Measurements from ENCODE around the gene GAL3ST2.
"Not testable (repeated sequence)": the region's sequence is repeated elsewhere in the genome, so short reads cannot be mapped to it uniquely, and the experiment has no call there.

The GAL3ST2 gene

DNA sequence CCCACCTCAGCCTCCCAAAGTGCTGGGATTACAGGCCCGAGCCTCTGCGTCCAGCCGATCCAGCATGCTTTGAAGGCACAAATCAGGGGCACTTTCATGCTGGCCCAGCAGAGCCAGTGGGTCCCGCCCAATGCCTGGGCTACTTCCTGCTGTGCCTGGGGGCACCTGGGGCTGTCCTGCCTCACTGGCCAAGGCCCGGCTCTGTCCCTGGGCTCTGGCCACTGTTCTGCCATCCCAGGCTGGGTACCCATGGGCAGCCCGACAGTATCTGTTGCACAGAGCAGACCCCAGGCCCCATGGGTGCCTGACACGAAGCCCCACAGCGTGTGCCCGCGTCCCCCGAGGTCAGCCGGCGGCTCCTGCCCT, 6.8 kb upstream of the GAL3ST2 start:
- DNase-seq, result no peak

DNA sequence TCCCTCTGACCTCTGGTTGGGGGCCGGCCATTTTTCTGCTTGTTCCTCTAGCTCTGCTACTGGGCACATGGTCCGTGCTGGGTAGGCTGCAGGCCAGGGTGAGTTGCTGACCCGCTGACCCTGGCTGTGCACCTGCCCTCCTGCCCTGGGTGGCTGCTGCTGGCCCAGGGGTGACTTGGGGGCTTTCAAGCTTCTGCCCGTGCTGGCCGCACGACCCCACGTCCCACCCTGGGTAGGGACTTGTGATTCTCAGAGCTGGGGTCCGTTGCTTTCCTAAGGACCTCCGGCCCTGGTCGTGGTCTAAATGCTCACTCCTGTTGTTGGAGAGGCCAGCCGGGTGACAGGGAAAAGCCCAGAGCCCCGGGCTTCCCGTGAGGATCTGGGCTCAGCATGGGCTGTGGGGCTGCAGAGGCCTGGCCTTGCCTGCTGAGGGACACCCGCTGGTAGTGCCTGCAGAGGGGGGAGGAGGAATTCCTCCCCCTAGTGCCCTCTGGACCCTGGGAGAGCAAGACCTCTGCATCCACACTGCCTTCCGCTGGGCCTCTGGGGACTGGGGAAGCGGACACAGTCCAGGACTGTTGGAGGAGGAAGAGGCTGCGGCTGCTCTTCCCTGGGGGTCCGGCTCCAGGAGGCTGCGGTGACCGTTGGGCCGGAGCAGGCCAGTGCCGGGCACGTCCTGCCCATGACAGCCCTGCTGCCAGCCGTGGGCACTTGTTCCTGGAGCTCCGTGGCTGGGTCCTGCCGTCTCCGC, 6.3 kb upstream of the GAL3ST2 start:
- no peak for DNase-seq

DNA sequence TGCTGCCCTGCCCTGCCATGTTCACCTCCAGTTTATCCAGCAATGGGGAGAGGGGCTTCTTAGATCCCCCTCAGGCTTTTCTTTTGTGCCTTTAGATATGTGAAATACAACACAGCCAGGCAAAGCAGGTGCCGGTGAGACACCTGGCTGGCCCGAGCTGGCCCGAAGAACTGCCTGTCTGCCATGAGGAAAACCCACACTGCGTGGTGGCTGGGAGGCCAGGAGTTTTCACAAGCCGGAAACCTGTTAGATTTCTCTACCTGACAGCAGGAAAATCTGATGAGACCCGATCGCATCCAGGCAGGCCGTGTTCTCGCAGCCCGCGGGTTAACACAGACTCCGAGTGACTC, 5.7 kb upstream of the GAL3ST2 start:
- DNase-seq, result no peak

DNA sequence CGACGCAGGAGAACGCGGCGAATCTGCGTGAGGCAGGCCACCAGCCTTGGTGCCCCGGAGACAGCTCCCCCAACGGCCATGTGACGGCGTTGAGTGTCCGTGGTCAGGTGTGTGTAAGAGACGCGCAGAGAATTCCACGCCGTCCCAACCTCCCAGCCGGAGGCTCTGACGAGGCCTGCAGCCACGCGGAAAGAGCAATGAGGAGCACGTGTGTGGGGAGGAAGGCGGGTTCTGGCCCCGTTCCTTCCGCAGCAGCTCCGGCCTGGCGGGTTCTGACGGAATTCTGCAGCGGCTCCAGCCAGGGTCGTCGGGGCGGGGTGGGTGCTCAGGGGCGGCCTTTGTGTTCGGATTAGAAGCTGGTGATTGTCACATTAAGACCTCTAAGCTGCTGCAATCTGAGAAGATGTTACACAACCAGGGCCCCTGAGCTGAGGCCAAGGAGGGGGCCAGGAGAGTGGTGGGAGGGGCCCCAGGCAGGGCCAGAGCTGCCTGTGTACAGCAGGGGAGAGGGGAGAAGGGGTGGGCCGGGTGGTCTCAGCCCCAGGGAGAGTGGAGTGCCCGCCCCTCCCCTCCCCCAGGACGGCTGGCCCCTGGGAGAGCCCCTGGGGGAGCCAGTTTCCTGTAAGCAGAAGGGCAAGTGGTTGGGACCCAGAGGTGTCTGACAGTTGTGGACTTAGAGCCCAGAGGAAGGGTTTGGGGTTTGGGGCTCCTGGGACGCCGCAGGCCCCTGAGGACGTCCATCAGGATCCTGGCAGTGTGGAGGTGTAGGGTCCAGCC, 5.1 kb upstream of the GAL3ST2 start:
- DNase-seq, result no peak

DNA sequence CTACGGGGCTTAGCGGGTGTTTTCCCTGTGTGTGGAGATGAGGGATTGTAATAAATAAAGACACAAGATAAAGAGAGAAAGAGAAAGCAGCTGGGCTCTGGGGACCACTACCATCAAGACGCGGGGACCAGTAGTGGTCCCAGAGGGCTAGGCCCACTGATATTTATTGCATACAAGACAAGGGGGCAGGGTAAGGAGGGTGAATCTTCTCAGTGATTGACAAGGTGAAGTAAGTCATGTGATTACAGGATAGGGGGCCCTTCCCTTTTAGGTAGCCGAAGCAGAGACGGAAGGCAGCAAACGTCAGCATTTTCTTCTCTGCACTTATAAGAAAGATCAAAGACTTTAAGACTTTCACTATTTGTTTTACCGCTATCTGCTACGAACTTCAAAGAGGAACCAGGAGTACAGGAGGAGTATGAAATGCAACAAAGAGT, 4.5 kb upstream of the GAL3ST2 start:
- no peak for DNase-seq

DNA sequence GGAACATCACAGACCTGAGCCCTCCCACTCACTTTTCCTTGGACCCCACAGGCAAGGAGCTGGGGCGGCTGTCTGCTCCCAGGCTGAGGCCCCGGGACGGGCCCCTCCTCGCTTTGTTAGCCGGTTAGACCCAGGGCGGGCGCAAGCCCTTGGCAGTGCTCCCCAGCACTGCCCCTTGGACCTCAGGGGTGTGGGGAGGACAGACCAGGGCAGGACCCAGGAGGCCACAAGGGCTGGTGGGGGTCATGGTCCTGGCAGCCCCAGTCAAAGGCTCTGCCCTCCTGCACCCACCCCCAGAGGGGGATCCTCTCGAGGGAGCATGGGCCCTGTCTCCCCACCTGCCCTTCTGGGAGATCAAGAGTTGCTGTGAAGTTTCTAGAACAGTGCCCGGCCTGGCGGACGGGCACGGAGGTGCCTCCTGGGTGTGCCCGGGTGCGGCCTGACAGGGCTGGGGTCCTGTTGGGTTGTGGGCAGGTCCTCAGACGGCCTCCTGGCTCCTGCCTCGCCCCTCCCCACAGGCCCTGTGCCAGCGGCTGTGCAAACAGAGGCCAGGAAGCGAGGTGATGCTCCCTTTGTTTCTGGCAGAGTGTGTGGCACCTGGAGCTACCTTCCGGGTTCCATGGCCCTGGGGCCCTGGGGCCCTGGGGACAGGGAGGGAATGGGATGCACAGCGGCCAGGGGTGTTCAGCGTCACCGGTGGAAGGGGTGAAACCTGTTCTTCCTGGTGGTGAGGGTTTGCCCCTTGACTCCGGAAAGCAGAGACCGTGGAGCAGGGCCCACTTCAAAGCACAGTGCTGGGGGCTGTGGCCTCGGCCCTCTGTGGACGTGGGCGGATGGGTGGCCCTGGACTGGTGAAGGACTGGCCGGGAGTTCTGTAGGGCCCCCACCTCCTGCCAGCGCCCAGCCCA, 2.9 kb upstream of the GAL3ST2 start:
- peak; percentile 83 to 87 for DNase-seq

DNA sequence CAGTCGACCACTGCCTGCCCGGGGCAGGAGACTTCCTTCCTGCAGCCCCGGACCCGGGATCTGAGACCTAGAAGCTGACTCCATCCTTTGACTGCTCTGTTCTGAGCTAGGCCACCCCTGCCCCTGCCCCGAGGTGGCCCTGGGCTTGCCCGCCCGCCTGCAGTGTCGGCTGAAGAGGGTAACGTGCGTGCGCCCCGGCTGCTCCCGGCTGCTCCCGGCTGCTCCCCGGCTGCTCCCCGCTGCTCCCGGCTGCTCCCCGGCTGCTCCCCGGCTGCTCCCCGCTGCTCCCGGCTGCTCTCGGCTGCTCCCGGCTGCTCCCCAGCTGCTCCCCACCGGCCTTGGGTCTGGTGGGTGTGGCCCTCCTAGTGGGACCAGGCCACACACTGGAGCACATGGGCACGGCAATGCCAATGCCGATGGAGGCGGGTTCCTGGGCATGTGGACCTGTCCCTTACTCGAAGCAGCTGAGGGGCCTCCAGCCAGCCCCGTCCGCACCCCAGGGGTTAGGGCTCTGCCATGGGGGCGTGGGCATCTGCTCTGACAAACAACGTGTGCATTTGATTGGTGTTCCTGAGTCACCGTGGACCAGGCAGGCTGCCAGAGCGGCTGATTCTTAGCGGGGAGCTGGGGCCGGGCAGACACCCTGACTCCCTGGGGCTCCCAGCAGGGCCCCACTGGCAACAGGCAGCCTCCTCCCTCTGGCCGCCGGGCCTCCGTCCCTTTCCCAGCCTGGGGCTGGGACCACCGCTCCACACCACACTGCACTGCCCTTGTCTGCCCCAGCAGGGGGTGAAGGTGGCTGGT, 2.0 kb upstream of the GAL3ST2 start:
- DNase-seq, result peak in 1 of 2 experiments; percentile 29

DNA sequence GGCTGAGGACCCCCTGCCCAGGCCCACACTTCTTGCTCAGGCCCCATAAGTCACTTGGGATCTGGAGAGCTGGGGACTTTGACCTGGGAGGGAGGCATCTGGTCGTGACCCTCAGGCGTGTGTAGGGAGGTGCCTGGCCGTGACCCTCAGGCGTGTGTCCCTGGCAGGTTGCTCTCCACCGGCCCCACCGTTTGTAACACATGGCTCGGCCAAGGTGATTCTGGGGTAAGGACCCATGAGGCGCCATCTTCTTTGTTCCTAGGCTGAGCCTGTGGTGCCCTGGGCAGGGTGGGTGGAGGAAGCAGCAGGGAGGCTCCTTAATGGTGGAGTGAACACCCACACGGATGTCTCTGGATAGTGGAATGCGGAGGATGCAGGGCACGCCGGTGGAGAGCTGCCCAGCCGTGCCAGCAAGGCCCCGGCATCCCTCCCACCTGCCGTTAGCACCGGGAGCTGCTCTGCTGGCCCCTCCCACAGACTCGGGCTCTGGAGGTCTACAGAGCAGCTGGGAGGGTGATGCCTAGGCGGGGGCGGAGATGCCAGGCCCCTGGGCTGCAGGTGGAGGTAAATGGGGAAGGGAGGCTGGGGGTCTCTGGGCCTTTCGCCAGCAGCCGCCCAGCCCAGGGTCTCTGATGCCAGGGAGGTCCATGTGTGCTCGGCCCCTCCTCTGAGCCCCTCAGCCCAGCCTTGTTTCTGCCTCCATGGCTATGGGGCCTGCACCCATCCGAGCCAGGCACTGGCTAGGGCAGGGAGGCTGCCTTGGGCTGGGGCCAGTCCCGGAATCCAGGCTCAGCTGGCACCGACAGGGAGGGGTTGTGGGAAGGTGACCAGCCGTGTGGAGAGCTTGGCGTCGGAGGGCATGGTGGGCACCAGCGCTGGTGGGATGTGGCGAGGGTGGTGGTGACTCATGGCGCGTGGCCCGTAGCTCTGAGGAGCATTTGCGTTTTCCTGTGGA, 1.1 kb upstream of the GAL3ST2 start:
- DNase-seq, result peak in 1 of 2 experiments; percentile 27

DNA sequence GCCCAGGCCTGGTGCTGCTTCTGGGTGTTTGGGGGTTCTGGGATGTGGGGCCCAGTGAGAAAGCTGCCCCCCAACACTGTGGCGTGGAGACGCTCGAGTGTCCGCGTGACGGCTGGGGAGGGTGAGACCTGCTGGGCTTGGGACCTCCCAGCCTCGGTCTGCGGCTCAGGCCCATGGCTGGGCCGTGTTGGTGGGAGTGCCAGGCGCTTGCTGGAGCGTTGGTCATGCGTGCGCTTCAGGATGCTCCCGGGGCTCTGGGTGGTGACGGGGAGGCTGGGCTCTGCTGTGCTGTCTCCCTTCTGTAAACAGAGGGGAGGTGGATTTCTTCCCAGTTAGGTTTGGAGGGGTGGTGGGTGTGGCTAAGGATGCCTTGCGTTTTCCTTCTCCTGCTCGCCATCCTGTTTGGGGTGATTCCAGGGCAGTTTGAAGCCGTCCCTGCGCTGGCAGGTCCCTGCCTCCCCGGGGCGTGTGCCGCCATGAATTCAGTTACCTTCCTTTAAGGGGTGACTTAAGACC, 606 bp downstream of the GAL3ST2 start:
- no peak for DNase-seq

DNA sequence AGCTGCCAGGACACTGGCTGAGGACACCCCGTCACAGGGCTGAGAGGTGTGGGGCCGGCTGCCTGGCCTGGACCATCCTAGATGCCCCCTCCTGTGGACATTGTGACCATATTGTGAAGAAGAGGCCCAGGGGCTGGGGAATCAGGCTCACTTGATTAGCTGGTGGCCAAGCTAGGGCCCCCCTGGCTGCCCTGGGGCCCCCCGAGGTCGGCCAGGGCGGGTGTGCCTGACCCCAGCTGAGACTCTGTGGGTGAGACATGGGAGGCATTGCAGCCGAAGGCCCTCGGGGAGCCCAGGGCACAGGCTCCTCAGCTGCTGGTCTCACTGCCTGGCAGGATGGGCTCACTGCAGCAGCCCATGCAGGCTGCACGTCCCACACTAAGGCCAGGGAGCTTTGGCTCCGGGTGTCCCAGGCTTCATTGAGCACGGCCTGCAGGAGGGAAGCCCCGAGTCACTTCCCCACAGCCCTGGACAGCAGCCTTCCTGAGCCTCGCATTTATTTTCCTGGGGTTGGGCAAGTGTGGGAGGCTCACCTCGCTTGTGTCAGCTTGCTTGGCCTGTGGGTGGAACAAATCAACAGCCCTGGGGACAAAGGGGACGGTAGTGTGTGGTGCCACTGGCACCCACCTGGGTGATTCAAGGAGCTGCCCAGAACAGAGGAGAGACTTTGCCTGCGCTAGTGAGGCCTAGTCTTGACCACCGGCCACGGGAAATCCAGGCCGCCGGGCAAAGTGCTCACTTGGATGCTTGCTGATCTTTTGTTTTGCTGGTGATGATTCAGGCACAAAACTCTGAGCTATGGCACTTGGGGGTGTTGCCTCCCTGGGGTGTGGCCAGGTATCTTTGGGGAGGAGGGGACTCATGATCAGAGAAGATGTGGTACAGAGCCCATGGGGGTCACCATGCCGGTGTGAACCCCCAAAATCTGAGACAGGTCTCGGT, 1.3 kb downstream of the GAL3ST2 start:
- DNase-seq, result no peak

DNA sequence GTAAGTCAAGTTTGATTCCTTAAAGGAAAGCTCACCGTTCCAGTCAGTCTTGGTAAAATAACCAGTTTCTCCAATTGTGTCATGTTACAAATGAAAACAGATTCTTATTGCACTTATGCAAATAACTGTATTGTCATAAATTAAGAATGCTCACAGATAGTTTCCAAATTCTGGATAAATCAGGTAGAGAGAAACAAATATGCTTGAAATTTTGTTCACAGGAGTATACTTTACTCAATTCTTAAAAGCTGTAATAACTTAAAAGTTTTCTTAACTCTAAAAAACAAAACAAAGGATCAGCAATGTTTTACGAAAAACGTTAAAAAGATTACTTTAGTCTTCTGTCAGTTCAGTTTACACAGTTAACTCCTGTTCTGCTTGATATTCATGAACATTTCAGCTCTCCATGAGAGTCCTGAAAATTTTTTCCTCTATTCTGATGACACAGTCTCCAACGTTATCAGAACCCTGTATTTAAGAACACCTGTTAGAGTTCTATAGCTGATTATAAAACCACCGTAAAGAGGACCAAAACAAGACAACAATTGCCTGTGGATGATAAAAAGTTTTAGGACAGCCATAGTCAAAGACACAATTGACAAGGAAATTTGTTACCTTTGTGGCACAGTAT, 4.4 kb downstream of the GAL3ST2 start:
- no peak for DNase-seq

DNA sequence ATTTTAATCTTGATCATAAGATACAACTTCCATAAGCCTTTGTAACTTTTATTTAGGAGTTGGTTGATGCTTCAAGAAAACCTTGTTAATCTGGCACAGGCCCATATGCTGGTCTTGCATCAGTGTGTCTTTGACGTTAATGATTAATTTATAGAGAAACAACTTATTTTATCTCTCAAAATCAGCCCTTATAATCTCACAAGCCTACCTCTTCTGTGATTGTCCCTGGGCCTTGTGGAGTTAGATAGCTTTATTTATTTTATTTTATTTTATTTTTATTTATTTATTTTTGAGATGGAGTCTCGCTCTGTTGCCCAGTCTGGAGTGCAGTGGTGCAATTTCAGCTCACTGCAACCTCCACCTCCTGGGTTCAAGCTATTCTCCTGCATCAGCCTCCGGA, 5.4 kb downstream of the GAL3ST2 start:
- not testable (repeated sequence) for DNase-seq

DNA sequence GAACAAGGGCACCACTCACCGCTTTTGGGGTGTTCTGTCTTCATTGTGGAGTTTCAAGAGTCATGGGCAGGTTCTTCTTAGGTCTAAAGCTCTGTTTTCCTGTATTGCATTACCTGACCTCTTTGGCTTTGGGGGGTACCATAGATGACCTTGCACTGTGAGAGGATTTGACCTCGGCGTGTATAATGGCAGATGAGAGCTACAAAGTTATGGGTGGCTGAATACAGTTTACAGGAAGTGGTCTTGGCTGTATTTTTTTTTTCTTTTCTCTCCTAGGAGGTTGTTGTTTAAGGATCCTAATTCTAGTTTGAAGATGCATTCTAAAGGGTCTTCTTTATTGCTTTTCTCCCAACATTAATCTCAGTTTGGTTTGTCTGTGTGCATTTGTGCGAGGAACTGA, 11.5 kb downstream of the GAL3ST2 start:
- no peak for DNase-seq

DNA sequence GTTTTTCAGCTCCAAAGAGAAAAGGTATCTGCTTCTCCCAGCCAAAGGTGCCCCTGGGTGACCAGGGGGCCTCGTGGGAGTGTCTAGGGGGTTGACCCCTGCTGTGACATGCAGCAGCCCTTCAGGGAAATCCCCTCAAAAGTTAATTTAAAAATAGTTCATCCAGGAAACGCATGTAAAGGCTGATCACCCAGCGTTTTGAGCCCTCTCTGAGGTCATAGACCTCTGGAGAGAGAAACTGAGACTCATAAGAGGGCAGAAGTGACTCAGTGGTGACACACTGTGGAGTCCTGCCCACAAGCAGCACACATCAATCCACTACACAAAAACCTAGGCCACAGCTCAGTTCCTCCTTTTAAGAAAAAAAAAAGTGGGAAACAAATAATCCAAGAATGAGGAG, 11.9 kb downstream of the GAL3ST2 start:
- DNase-seq, result no peak

DNA sequence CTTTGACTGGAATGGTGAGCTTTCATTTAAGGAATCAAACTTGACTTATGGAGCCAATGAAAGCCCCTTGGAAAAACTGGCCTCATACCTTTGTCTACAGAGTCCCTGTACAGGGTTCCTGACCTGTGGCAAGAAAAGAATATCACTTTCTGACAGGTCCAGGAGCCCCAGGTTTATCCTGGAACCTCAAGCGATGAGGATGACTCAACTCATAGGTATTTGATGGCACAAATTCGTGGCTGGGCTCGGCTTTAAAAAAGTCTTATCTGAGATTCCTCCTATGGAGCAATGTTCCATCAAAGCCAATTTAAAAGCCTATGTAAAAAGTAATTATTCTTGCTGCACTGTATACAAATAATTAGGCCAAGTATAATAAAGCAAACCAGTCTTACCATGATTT, 14.8 kb downstream of the GAL3ST2 start:
- not testable (repeated sequence) for DNase-seq

DNA sequence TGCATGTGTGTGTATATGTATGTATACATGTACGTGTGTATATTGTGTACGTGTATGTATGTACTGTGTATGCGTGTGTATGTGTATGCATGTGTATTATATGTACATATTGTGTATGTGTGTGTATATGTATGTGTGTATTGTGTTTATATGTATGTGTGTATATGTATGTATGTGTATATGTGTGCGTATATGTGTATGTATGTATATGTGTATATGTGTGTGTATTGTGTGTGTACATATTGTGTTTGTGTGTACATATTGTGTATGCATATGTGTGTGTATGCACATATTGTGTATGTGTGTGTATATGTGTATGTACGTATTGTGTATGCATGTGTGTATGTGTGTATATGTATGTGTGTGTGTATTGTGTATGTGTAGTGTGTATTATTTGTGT, 16.8 kb downstream of the GAL3ST2 start:
- no peak for DNase-seq

DNA sequence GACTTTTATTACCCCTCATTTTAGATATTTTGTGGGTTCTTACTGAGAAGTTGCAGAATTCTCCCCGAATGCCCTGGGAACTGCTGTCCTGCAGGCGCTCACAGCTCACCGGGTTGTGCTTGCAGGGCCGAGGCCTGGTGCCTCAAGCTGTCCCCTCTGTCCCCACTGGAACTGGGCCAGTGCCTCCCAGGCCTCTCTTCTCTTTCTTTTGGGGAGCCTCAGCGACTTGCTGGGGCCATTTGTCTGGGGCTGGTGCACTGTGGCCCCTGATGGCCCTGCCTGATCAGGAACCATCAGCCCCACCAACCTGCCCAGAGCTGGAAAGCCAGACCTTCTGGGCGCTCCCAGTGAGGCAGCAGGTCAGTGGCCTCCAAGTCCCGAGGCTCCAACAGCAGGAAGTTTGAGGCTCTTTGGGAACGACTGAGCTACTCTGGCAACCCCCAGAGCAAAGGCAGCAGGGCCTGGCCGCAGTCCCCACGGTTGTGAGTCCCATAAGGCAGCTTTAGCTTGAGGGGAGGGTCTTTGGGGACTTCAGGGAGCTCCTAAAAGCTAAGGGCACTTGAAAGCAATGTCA, 17.7 kb downstream of the GAL3ST2 start:
- DNase-seq, result no peak

DNA sequence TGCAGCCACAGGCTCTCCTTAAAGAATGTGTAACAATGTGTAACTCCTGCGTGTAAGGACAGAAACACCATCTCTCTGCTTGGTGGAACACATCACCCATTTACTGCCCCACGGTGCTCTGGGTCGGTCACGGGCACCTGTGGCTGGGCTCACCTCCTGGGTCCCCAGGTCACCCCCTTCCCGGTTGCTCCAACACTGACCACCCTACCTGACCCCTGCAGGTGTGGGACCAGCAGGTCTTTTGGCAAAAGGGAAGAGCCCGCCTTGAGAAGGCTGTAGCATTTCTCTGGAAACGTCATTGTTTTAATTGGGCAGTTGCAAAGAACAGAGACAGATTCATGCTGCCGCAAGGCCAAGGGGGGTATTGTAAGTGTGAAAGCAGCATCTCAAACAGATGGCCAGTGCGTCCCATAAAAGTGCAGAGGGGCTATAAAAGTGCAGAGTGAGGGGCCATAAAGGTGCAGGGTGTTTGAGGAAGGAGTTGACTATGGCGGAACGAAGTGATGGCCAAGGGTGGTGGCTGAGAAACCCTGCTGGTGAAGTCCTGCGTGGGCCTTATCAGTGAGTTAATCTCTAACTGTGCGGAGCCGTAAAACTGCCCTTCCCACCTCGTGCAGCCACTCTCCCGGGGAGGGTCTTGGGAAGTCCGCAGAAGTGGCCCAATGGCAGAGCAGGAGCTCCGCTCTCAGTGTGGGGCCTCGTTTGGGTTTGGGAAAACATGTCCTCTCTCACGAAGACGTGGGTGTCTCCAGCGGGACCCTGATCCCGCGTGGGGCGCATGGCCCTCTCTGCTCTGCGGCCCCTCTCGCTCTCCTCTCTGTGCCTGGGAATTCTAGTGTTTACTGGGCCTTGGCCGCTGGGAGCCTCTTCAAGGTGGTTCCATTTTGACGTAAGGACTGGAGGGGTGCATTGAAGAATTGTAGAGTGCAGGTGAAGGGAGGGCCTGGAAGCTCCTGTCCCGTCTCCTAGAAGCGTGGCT, 18.7 kb downstream of the GAL3ST2 start:
- DNase-seq, result no peak
